ENCODE measurements around the gene NACC2. TPM values are rescaled to one million over a fixed set of nuclear protein-coding genes. Genes with fewer than 3 reads are reported as not detected.

The NACC2 gene
- polyA plus RNA-seq, 1 donor (not counting 4 experiments of a cell fraction or from before 2014, with no cell fraction given) = 4.6 TPM

DNA sequence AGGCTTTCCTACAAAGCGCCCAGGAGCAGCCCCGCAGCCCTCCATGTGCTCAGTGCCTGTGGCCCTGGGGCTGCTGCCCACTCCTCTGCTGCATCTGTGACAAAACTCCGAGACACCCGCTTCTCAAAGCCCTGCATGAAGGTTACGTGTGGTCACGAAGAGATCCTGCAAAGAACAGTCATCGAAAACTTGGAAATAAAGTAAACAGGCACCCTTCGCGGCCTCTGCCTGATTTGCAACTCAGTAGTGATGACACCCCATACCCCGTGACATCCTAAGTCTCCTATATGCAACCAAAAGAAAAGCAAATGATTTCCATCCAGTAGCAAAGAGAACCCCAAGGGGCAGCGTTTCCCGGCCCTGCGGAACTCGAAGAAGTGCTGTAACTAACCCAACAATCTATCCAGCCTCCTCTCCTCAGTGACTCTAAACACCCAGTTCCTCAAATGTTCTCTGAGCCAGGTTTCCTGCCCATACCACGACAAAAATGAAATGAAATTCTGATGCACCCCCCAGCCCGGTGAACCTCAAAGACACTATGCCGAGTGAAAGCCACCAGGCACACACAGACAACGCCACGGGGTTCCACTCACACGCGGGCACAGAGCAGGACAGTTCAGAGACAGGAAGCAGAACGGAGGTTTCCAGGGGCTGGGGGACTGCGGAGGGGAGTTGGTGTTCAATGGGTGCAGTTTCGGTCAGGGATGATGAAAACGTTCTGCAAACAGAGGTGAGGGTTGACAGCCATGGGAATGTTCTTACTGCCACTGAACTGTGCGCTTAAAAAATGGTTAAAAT is 19.0 kb downstream of the NACC2 start:
- H4K20me1 ChIP-seq (ENCODE audit: control insufficient read depth, extremely low read depth, insufficient read depth, low read length) = peaks cover 19% of the 10 kb centered on the region
- no peak overlapping the region for H3K27ac ChIP-seq (ENCODE audit: control insufficient read depth, insufficient read depth, low read length)
- dilution Hi-C loops (cut with MboI; ENCODE audit: extremely low pct_ligation_motif_present, low sequenced_read_pairs) = no loop called here
- no peak overlapping the region for H2AFZ ChIP-seq (ENCODE audit: control insufficient read depth, low read length)
- H3K4me3 ChIP-seq (ENCODE audit: control insufficient read depth in 2 of 3, extremely low read depth in 1 of 3, insufficient read depth in 2 of 3, low read depth in 1 of 3, low read length in 3 of 3) = no peak overlapping the region
- TF ChIP-seq, protein P1, sequence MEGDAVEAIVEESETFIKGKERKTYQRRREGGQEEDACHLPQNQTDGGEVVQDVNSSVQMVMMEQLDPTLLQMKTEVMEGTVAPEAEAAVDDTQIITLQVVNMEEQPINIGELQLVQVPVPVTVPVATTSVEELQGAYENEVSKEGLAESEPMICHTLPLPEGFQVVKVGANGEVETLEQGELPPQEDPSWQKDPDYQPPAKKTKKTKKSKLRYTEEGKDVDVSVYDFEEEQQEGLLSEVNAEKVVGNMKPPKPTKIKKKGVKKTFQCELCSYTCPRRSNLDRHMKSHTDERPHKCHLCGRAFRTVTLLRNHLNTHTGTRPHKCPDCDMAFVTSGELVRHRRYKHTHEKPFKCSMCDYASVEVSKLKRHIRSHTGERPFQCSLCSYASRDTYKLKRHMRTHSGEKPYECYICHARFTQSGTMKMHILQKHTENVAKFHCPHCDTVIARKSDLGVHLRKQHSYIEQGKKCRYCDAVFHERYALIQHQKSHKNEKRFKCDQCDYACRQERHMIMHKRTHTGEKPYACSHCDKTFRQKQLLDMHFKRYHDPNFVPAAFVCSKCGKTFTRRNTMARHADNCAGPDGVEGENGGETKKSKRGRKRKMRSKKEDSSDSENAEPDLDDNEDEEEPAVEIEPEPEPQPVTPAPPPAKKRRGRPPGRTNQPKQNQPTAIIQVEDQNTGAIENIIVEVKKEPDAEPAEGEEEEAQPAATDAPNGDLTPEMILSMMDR (optimal IDR thresholded peaks at IDR 0.05 in 1 of 3, IDR thresholded peaks at IDR 0.05 in 1 of 3, conservative IDR thresholded peaks at IDR 0.05 in 1 of 3; ENCODE audit: extremely low read depth in 1 of 3, insufficient read depth in 2 of 3, low read length in 3 of 3) = no peak
- no peak for TF ChIP-seq EZH2 (IDR thresholded peaks at IDR 0.05; ENCODE audit: low read length)
- peaks cover 3 to 12% of the 10 kb centered on the region in 2 experiments for H3K36me3 ChIP-seq (ENCODE audit: control insufficient read depth in 2 of 2, extremely low read depth in 1 of 2, insufficient read depth in 2 of 2, low read length in 2 of 2)
- peaks cover 66% of the 10 kb centered on the region for H3K79me2 ChIP-seq (ENCODE audit: control insufficient read depth, insufficient read depth, low read length)
- no peak overlapping the region for H3K4me2 ChIP-seq (ENCODE audit: control insufficient read depth, extremely low read depth, insufficient read depth, low read depth, low read length)
- no peaks in the 10 kb centered on the region for H3K27me3 ChIP-seq (ENCODE audit: control insufficient read depth, extremely low read depth, insufficient read depth, low read length)
- no peaks in the 10 kb centered on the region for H3K9me1 ChIP-seq (ENCODE audit: control insufficient read depth, extremely low read depth, insufficient read depth, low read length)
- FAIRE-seq (no peak), DNase-seq (ENCODE audit: low read depth, low spot score) (no peak)
- H3K9ac ChIP-seq (ENCODE audit: control insufficient read depth, extremely low read depth, insufficient read depth, low read length) = no peak overlapping the region
- H3K9me3 ChIP-seq (ENCODE audit: control insufficient read depth, low read depth, low read length) = no peaks in the 10 kb centered on the region
- no peaks in the 10 kb centered on the region for H3K4me1 ChIP-seq (ENCODE audit: control insufficient read depth, extremely low read depth, insufficient read depth, low read length)

DNA sequence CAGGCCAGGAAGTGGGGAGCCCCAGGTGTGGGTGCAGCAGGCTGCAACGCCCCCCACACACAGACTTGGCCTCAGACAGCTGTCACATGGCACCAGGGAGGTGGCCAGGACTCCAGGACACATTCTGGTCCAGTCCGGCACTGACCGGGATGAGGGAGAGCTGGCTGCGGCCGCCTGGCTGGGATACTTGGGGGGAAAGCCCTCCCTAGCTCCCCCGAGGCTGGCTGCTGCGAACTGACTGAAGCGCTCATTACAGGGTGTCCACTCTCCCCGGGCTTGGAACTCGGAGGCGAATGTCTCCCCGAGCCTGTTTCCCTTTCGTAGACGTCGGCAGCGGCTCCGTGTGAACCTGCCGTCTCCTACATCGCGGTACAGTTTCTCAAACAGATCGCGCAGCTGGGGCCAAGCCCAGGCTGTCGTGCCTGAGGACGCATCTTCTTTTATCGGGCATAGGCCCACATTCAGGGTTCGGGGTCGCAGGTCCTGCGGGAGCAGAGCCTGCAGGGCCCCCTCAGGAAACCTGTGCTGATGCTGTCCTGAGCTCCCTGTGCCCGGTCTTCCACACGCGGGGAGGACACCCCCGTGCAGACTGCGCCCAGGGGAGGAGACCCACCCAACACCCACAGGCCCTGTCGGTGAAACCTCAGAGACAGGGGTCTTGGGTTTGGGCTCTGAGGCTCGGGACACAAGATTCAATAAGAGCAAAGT is 19.8 kb downstream of the NACC2 start:
- Histone ChIP-seq H3K4me3 (ENCODE audit: control insufficient read depth in 2 of 3, extremely low read depth in 1 of 3, insufficient read depth in 2 of 3, low read depth in 1 of 3, low read length in 3 of 3) (no peak overlapping the region), H3K27ac (ENCODE audit: control insufficient read depth, insufficient read depth, low read length) (no peak overlapping the region), H3K9me1 (ENCODE audit: control insufficient read depth, extremely low read depth, insufficient read depth, low read length) (no peaks in the 10 kb centered on the region), H4K20me1 (ENCODE audit: control insufficient read depth, extremely low read depth, insufficient read depth, low read length) (peaks cover 18% of the 10 kb centered on the region), H3K4me2 (ENCODE audit: control insufficient read depth, extremely low read depth, insufficient read depth, low read depth, low read length) (no peak overlapping the region), H3K4me1 (ENCODE audit: control insufficient read depth, extremely low read depth, insufficient read depth, low read length) (no peaks in the 10 kb centered on the region), H3K9ac (ENCODE audit: control insufficient read depth, extremely low read depth, insufficient read depth, low read length) (no peak overlapping the region), H2AFZ (ENCODE audit: control insufficient read depth, low read length) (no peak overlapping the region), H3K79me2 (ENCODE audit: control insufficient read depth, insufficient read depth, low read length) (peaks cover 62% of the 10 kb centered on the region), H3K9me3 (ENCODE audit: control insufficient read depth, low read depth, low read length) (no peaks in the 10 kb centered on the region), H3K27me3 (ENCODE audit: control insufficient read depth, extremely low read depth, insufficient read depth, low read length) (no peaks in the 10 kb centered on the region), H3K36me3 (ENCODE audit: control insufficient read depth in 2 of 2, extremely low read depth in 1 of 2, insufficient read depth in 2 of 2, low read length in 2 of 2) (peaks cover 3 to 12% of the 10 kb centered on the region in 2 experiments)
- dilution Hi-C loops (cut with MboI; ENCODE audit: extremely low pct_ligation_motif_present, low sequenced_read_pairs) = no loop called here
- TF ChIP-seq EZH2 (IDR thresholded peaks at IDR 0.05; ENCODE audit: low read length) = no peak
- TF ChIP-seq, protein P1 (optimal IDR thresholded peaks at IDR 0.05 in 1 of 3, IDR thresholded peaks at IDR 0.05 in 1 of 3, conservative IDR thresholded peaks at IDR 0.05 in 1 of 3; ENCODE audit: extremely low read depth in 1 of 3, insufficient read depth in 2 of 3, low read length in 3 of 3) = no peak
- DNase-seq (ENCODE audit: low read depth, low spot score) (no peak), FAIRE-seq (no peak)
